SU-DHL-6 (cell line): ENCODE measurements around the gene KREMEN1.

ENCODE experiments used
- H2AFZ ChIP-seq: fragments of 200-600 bp; sonication (generic); 2 replicates; pipeline ENCODE4 v1.6.1; 2014; ENCODE audit warnings: low read depth, mild to moderate bottlenecking, moderate library complexity, mixed read lengths, antibody characterized with exemption, low read length; ENCODE audit not compliant: severe bottlenecking
- H3F3A ChIP-seq: fragments of 200-600 bp; shearing (Covaris generic); 2 replicates; pipeline ENCODE4 v1.6.0; 2016; ENCODE audit warnings: antibody characterized with exemption, mild to moderate bottlenecking; ENCODE audit not compliant: insufficient read depth
- H3K27ac ChIP-seq: fragments of 200-600 bp; sonication (generic); 2 replicates; pipeline ENCODE4 v1.5.1; 2016; ENCODE audit warnings: low read depth, mild to moderate bottlenecking, low read length, moderate library complexity, mixed read lengths
- H3K27me3 ChIP-seq: fragments of 200-600 bp; sonication (generic), shearing (Covaris generic); 2 replicates; pipeline ENCODE4 v1.6.0; 2014; ENCODE audit warnings: mild to moderate bottlenecking, low read length
- H3K36me3 ChIP-seq: fragments of 200-600 bp; sonication (generic); 2 replicates; pipeline ENCODE4 v1.6.1; 2014; ENCODE audit warnings: mild to moderate bottlenecking, low read length, mixed read lengths
- H3K4me2 ChIP-seq: fragments of 300-600, 200-600 bp; shearing (Covaris generic), sonication (generic); 2 replicates; pipeline ENCODE4 v1.6.0; 2014; ENCODE audit warnings: low read length, low read depth, mild to moderate bottlenecking; ENCODE audit not compliant: poor library complexity, severe bottlenecking
- H3K4me3 ChIP-seq: fragments of 200-600 bp; sonication (generic); 2 replicates; pipeline ENCODE4 v1.5.1; 2014; ENCODE audit warnings: antibody characterized with exemption, low read length, mild to moderate bottlenecking, mixed read lengths; ENCODE audit not compliant: insufficient read depth, poor library complexity, severe bottlenecking
- H3K79me2 ChIP-seq: fragments of 200-600 bp; sonication (generic); 2 replicates; pipeline ENCODE4 v1.6.1; 2014; ENCODE audit warnings: mild to moderate bottlenecking, low read length, moderate library complexity; ENCODE audit not compliant: insufficient read depth
- H3K9ac ChIP-seq: fragments of 200-600 bp; sonication (generic); 2 replicates; pipeline ENCODE4 v1.7.0; 2014; ENCODE audit warnings: mild to moderate bottlenecking, low read length
- H3K9me2 ChIP-seq: fragments of 200-600 bp; sonication (generic); replicated peaks from 2 replicates; pipeline ENCODE4 v1.6.1; 2014; ENCODE audit warnings: low read length; ENCODE audit not compliant: insufficient read depth
- H3K9me3 ChIP-seq: fragments of 200-600 bp; sonication (generic); 2 replicates; pipeline ENCODE4 v1.6.1; 2014; ENCODE audit warnings: low read length, mixed read lengths; ENCODE audit not compliant: insufficient read depth
- H4K20me1 ChIP-seq: fragments of 200-600 bp; sonication (generic); 2 replicates; pipeline ENCODE4 v1.6.1; 2014; ENCODE audit warnings: low read depth, mild to moderate bottlenecking, antibody characterized with exemption, low read length, moderate library complexity, mixed read lengths
- CTCF ChIP-seq: fragments of 200-600 bp; sonication (generic); IDR thresholded peaks from one replicate; pipeline ENCODE4 v1.5.1; 2017; ENCODE audit warnings: antibody characterized with exemption, mild to moderate bottlenecking, low read length, moderate library complexity; ENCODE audit not compliant: insufficient read depth, poor library complexity, severe bottlenecking
- EZH2phosphoT487 ChIP-seq: fragments of 200-600 bp; sonication (generic), shearing (Covaris generic); conservative IDR thresholded peaks from 2 replicates; pipeline ENCODE4 v1.6.1; 2018; ENCODE audit warnings: mild to moderate bottlenecking, antibody characterized with exemption, low read length, moderate library complexity, mixed read lengths

The KREMEN1 gene

GRCh38 chr22:29044657-29045176 lies 28.1 kb upstream of the KREMEN1 start:
- Histone ChIP-seq H3K9me2 (no peaks in the 10 kb centered on the region), H3K4me3 (no peak overlapping the region), H3K27me3 (no peaks in the 10 kb centered on the region), H2AFZ (no peak overlapping the region), H3F3A (no peaks in the 10 kb centered on the region), H3K27ac (no peak overlapping the region), H3K9me3 (no peaks in the 10 kb centered on the region), H4K20me1 (no peaks in the 10 kb centered on the region), H3K79me2 (no peaks in the 10 kb centered on the region), H3K9ac (no peak overlapping the region), H3K4me2 (no peak overlapping the region), H3K36me3 (no peaks in the 10 kb centered on the region)
- TF ChIP-seq CTCF (no peak), EZH2phosphoT487 (no peak)

GRCh38 chr22:29048822-29049654 lies 23.8 kb upstream of the KREMEN1 start:
- no peak for TF ChIP-seq EZH2phosphoT487
- no peak for TF ChIP-seq CTCF
- Histone ChIP-seq H3K9me3 (no peaks in the 10 kb centered on the region), H3K4me3 (no peak overlapping the region), H4K20me1 (no peaks in the 10 kb centered on the region), H3K27me3 (no peaks in the 10 kb centered on the region), H3K36me3 (no peaks in the 10 kb centered on the region), H3F3A (no peaks in the 10 kb centered on the region), H3K4me2 (no peak overlapping the region), H3K9me2 (no peaks in the 10 kb centered on the region), H3K9ac (no peak overlapping the region), H3K27ac (no peak overlapping the region), H3K79me2 (no peaks in the 10 kb centered on the region), H2AFZ (no peak overlapping the region)

GRCh38 chr22:29049655-29050263 lies 23.1 kb upstream of the KREMEN1 start:
- Histone ChIP-seq H2AFZ (no peak overlapping the region), H3K36me3 (no peaks in the 10 kb centered on the region), H3K4me3 (no peak overlapping the region), H3K27ac (no peak overlapping the region), H3K9me3 (no peaks in the 10 kb centered on the region), H3F3A (no peaks in the 10 kb centered on the region), H3K9me2 (no peaks in the 10 kb centered on the region), H3K9ac (no peak overlapping the region), H3K27me3 (no peaks in the 10 kb centered on the region), H3K4me2 (no peak overlapping the region), H3K79me2 (no peaks in the 10 kb centered on the region), H4K20me1 (no peaks in the 10 kb centered on the region)
- no peak for TF ChIP-seq EZH2phosphoT487
- TF ChIP-seq CTCF = no peak
